Panc1 (cell line): ENCODE results near the gene NSD1.

Experiments
- TF ChIP-seq, protein P1 (sequence below), 2 experiments: IDR thresholded peaks; 2 replicates each; pipeline ENCODE4 v1.6.1; 2011 to 2012; ENCODE audit warnings: low read depth in 2 of 2, control low read depth in 1 of 2, low read length in 1 of 2, mild to moderate bottlenecking in 1 of 2, moderate library complexity in 1 of 2; ENCODE audit not compliant: insufficient read depth in 1 of 2
- TF ChIP-seq, protein P2 (sequence below): fragments of 450-650 bp; IDR thresholded peaks from 2 replicates; pipeline ENCODE4 v1.5.1; 2017; ENCODE audit warnings: mild to moderate bottlenecking

DNA sequence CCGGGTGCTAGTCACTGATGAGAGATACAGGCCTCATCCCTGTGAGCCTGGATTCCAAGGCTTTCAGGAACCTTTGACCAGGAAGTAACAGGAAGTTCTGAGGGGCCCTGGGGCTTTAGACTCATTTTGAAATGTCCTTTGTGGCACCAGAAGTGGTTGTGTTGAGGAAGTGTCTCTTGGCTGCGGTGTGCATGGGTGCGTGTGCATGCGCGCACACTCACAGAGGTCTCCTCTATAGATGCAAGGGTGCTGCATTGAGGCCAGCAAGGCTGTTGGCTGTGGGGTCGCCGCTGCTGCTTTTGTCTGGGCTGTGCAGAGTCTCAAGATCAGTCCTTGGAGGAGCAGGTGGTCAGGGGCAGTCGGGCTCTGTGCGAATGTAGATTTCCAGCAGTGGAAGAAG, 162.4 kb downstream of the NSD1 start:
- TF ChIP-seq, protein P1, sequence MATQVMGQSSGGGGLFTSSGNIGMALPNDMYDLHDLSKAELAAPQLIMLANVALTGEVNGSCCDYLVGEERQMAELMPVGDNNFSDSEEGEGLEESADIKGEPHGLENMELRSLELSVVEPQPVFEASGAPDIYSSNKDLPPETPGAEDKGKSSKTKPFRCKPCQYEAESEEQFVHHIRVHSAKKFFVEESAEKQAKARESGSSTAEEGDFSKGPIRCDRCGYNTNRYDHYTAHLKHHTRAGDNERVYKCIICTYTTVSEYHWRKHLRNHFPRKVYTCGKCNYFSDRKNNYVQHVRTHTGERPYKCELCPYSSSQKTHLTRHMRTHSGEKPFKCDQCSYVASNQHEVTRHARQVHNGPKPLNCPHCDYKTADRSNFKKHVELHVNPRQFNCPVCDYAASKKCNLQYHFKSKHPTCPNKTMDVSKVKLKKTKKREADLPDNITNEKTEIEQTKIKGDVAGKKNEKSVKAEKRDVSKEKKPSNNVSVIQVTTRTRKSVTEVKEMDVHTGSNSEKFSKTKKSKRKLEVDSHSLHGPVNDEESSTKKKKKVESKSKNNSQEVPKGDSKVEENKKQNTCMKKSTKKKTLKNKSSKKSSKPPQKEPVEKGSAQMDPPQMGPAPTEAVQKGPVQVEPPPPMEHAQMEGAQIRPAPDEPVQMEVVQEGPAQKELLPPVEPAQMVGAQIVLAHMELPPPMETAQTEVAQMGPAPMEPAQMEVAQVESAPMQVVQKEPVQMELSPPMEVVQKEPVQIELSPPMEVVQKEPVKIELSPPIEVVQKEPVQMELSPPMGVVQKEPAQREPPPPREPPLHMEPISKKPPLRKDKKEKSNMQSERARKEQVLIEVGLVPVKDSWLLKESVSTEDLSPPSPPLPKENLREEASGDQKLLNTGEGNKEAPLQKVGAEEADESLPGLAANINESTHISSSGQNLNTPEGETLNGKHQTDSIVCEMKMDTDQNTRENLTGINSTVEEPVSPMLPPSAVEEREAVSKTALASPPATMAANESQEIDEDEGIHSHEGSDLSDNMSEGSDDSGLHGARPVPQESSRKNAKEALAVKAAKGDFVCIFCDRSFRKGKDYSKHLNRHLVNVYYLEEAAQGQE (IDR thresholded peaks at IDR 0.05; ENCODE audit: insufficient read depth in 1 of 2, low read depth in 2 of 2, low read length in 1 of 2), result no peak
- TF ChIP-seq, protein P2, sequence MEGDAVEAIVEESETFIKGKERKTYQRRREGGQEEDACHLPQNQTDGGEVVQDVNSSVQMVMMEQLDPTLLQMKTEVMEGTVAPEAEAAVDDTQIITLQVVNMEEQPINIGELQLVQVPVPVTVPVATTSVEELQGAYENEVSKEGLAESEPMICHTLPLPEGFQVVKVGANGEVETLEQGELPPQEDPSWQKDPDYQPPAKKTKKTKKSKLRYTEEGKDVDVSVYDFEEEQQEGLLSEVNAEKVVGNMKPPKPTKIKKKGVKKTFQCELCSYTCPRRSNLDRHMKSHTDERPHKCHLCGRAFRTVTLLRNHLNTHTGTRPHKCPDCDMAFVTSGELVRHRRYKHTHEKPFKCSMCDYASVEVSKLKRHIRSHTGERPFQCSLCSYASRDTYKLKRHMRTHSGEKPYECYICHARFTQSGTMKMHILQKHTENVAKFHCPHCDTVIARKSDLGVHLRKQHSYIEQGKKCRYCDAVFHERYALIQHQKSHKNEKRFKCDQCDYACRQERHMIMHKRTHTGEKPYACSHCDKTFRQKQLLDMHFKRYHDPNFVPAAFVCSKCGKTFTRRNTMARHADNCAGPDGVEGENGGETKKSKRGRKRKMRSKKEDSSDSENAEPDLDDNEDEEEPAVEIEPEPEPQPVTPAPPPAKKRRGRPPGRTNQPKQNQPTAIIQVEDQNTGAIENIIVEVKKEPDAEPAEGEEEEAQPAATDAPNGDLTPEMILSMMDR, result no peak
